ENCODE measurements around the gene CEP128. TPM values are rescaled to one million over a fixed set of nuclear protein-coding genes. Genes with fewer than 3 reads are reported as not detected.

CEP128 gene
- total RNA-seq, 1 donor from 2014 or later = 3.3 TPM

- H3K4me3 ChIP-seq = no peak overlapping the region
- H3K36me3 ChIP-seq = no peaks in the 10 kb centered on the region
- no peak for TF ChIP-seq CTCF (IDR thresholded peaks at IDR 0.05)
- no peaks in the 10 kb centered on the region for H3K27me3 ChIP-seq
- H3K27ac ChIP-seq = no peak overlapping the region
- no peaks in the 10 kb centered on the region for H3K9me3 ChIP-seq
- no peaks in the 10 kb centered on the region for H3K4me1 ChIP-seq
- DNase-seq (ENCODE audit: low spot score in 2 of 2) = no peak
- intact Hi-C loops (cut with DNase I) = no loop called here
Measured at GRCh38 chr14:80465546-80466220, 475.9 kb downstream of the CEP128 start.

- H3K27ac ChIP-seq = no peak overlapping the region
- no peaks in the 10 kb centered on the region for H3K9me3 ChIP-seq
- no peaks in the 10 kb centered on the region for H3K27me3 ChIP-seq
- TF ChIP-seq CTCF (IDR thresholded peaks at IDR 0.05) = no peak
- DNase-seq (ENCODE audit: low spot score in 2 of 2) = no peak
- no peaks in the 10 kb centered on the region for H3K36me3 ChIP-seq
- intact Hi-C loops (cut with DNase I) = no loop called here
- no peak overlapping the region for H3K4me3 ChIP-seq
- H3K4me1 ChIP-seq = no peaks in the 10 kb centered on the region
Measured at GRCh38 chr14:80464531-80465149, 476.9 kb downstream of the CEP128 start.

- intact Hi-C loops (cut with DNase I) = no loop called here
- no peak overlapping the region for H3K27ac ChIP-seq
- H3K4me1 ChIP-seq = no peaks in the 10 kb centered on the region
Measured at GRCh38 chr14:80456209-80456608, 485.3 kb downstream of the CEP128 start.

GRCh38 chr14:80455031-80455430 is 486.5 kb downstream of the CEP128 start:
- H3K27ac ChIP-seq = no peak overlapping the region
- H3K36me3 ChIP-seq = no peaks in the 10 kb centered on the region
- no peak for DNase-seq (ENCODE audit: low spot score in 2 of 2)
- H3K4me3 ChIP-seq = no peak overlapping the region
- no peaks in the 10 kb centered on the region for H3K9me3 ChIP-seq
- TF ChIP-seq CTCF (IDR thresholded peaks at IDR 0.05) = no peak
- intact Hi-C loops (cut with DNase I) = no loop called here
- no peaks in the 10 kb centered on the region for H3K4me1 ChIP-seq
- no peaks in the 10 kb centered on the region for H3K27me3 ChIP-seq

More at GRCh38 chr14:80456209-80456608, 485.3 kb downstream of the CEP128 start:
- Histone ChIP-seq H3K36me3 (no peaks in the 10 kb centered on the region), H3K9me3 (no peaks in the 10 kb centered on the region), H3K4me3 (no peak overlapping the region), H3K27me3 (no peaks in the 10 kb centered on the region)
- TF ChIP-seq CTCF (IDR thresholded peaks at IDR 0.05) = no peak
- DNase-seq (ENCODE audit: low spot score in 2 of 2) = no peak

GRCh38 chr14:80448267-80448666 is 493.3 kb downstream of the CEP128 start:
- TF ChIP-seq CTCF (IDR thresholded peaks at IDR 0.05) = no peak

More at GRCh38 chr14:80448267-80448666, 493.3 kb downstream of the CEP128 start:
- no peak overlapping the region for H3K4me3 ChIP-seq
- no peak for DNase-seq (ENCODE audit: low spot score in 2 of 2)
- H3K27ac ChIP-seq = no peak overlapping the region
- H3K4me1 ChIP-seq = no peaks in the 10 kb centered on the region
- H3K27me3 ChIP-seq = no peaks in the 10 kb centered on the region
- H3K9me3 ChIP-seq = no peaks in the 10 kb centered on the region
- H3K36me3 ChIP-seq = no peaks in the 10 kb centered on the region
- intact Hi-C loops (cut with DNase I) = no loop called here

Data from ascending aorta (tissue), 2 donors.